Brain microvascular endothelial cell (primary cell): ENCODE data around the gene MLST8.

Experiments used
- DNase-seq: peaks from one replicate; pipeline ENCODE4 v3.0.0-alpha.2; 2020
- H3K27ac ChIP-seq: fragments of 250-450 bp; sonication (Bioruptor Pico); 2 replicates; pipeline ENCODE4 v1.5.1; 2020; ENCODE audit warnings: mild to moderate bottlenecking, moderate library complexity
- H3K27me3 ChIP-seq: fragments of 250-450 bp; sonication (Bioruptor Pico); replicated peaks from 2 replicates; pipeline ENCODE4 v1.5.1; 2020; ENCODE audit warnings: mild to moderate bottlenecking
- H3K36me3 ChIP-seq: fragments of 250-450 bp; sonication (Bioruptor Pico); replicated peaks from 2 replicates; pipeline ENCODE4 v1.5.1; 2020; ENCODE audit warnings: mild to moderate bottlenecking
- H3K4me3 ChIP-seq: 2 replicates; pipeline ENCODE4 v1.5.1; 2011; ENCODE audit warnings: low read depth, mild to moderate bottlenecking, control low read depth, low read length, moderate library complexity
- CTCF ChIP-seq: IDR thresholded peaks from 2 replicates; pipeline ENCODE4 v1.5.1; 2011; ENCODE audit warnings: low read depth, mild to moderate bottlenecking, moderate library complexity, low read length, control low read depth, inconsistent platforms; ENCODE audit errors: missing control alignments
- in situ Hi-C: cut with HindIII; loops from 2 replicates; pipeline ENCODE4 v1.10.0; 2017; ENCODE audit warnings: low sequenced_read_pairs, low pct_ligation_motif_present

MLST8 gene

GRCh38 chr16:2226245-2226793 lies 21.1 kb downstream of the MLST8 start:
- TF ChIP-seq CTCF: no peak
- DNase-seq: no peak
- Histone ChIP-seq H3K4me3 (no peak overlapping the region), H3K36me3 (peaks cover 11% of the 10 kb centered on the region), H3K27me3 (no peaks in the 10 kb centered on the region), H3K27ac (no peak overlapping the region)
- in situ Hi-C loops: no loop called here

GRCh38 chr16:2226918-2227317 lies 21.7 kb downstream of the MLST8 start:
- no peak overlapping the region for H3K27ac ChIP-seq
- peaks cover 16% of the 10 kb centered on the region for H3K36me3 ChIP-seq
- no peak for TF ChIP-seq CTCF
- DNase-seq: no peak
- H3K27me3 ChIP-seq: no peaks in the 10 kb centered on the region
- in situ Hi-C loops: no loop called here
- H3K4me3 ChIP-seq: no peak overlapping the region

GRCh38 chr16:2228161-2228824 lies 23.0 kb downstream of the MLST8 start:
- no peak overlapping the region for H3K4me3 ChIP-seq
- H3K36me3 ChIP-seq: peaks cover 28% of the 10 kb centered on the region
- in situ Hi-C loops: no loop called here
- no peak overlapping the region for H3K27ac ChIP-seq
- H3K27me3 ChIP-seq: no peaks in the 10 kb centered on the region
- no peak for TF ChIP-seq CTCF
- DNase-seq: no peak

DNA sequence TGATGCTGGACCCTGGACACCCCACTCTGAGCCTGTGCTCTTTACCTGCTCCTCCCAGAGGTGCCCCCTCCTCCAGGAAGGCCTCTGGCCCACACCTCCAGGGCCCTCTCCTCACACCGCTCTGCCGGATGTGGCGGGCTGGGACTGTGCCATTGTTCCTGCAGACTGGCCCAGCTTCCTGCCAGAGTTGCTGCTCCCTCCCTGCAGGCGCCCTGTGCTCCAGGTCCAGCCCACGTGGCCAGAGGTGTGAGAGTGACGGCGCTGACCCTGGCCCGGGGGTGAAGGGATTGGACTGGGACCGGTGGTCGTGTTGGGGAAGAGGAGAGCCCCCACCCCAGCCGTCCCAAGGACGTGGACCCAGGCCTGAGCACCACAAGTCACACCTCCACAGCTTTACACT lies 23.8 kb downstream of the MLST8 start:
- DNase-seq: no peak
- TF ChIP-seq CTCF: no peak
- H3K4me3 ChIP-seq: no peak overlapping the region
- peaks cover 36% of the 10 kb centered on the region for H3K36me3 ChIP-seq
- in situ Hi-C loops: no loop called here
- no peaks in the 10 kb centered on the region for H3K27me3 ChIP-seq
- no peak overlapping the region for H3K27ac ChIP-seq

- Histone ChIP-seq H3K36me3 (peaks cover 40% of the 10 kb centered on the region), H3K27ac (no peak overlapping the region), H3K4me3 (no peak overlapping the region), H3K27me3 (no peaks in the 10 kb centered on the region)
- in situ Hi-C loops: no loop called here
- DNase-seq: no peak
- no peak for TF ChIP-seq CTCF
These were observed 24.5 kb downstream of the MLST8 start for GRCh38 chr16:2229632-2230250.
